AG08396 (cell line): Measurements from ENCODE around the gene MAPK12.
A peak's percentile ranks its signal among the peaks of the same experiment; 100 is the strongest.

ENCODE experiments used
- DNase-seq: peaks from one replicate; pipeline ENCODE4 v3.0.0; 2012; ENCODE audit warnings: low spot score, mixed read lengths

Gene MAPK12

DNA sequence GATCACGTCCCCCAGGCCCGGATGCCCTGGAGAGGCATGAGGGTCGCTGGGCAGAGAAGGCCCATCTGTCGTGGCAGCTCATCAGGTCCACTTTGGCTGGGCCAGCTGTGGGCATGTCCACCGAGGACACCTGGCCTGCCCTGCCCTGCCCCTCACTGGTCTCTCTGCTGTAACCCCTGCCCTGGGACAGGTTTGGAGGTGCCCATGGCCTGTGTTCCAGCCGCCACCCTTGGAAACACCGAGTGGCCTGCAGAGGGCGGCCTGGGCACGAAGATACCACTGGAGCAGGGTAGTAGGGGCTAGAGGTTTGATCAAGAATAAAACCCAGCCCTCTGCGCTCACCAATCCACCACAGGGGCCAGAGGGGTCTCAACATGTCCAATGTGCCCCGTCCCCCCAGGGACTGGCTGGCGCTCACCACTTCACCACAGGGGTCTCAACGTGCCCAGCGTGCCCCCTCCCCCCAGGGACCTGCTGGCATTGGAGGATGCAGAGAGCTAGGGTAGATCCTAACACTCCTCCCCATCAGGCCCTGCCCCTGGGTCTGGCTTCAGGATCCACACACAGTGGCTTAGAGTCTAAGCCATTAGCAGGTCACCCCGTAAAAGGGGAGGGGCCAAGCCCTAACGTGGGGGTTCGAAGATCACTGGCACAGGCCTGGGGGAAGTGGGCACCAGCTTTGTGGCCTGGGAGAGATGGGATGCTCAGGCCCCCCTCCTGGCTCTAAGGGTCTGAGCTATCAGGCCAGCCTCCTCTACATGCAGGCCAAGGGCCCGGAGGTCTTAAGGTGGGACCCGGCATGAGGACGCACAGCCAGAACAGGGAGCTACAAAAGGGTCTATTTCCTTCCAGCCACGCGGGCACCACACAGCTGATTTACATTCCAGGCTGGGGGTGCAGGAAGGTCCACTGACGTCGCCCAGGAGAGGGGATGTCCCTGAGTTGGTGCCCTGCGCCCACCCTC lies 9.1 kb downstream of the MAPK12 start:
- DNase-seq, result peak; percentile 85

- DNase-seq, result no peak
These were observed 9.9 kb downstream of the MAPK12 start for GRCh38 chr22:50251477-50252081.

DNA sequence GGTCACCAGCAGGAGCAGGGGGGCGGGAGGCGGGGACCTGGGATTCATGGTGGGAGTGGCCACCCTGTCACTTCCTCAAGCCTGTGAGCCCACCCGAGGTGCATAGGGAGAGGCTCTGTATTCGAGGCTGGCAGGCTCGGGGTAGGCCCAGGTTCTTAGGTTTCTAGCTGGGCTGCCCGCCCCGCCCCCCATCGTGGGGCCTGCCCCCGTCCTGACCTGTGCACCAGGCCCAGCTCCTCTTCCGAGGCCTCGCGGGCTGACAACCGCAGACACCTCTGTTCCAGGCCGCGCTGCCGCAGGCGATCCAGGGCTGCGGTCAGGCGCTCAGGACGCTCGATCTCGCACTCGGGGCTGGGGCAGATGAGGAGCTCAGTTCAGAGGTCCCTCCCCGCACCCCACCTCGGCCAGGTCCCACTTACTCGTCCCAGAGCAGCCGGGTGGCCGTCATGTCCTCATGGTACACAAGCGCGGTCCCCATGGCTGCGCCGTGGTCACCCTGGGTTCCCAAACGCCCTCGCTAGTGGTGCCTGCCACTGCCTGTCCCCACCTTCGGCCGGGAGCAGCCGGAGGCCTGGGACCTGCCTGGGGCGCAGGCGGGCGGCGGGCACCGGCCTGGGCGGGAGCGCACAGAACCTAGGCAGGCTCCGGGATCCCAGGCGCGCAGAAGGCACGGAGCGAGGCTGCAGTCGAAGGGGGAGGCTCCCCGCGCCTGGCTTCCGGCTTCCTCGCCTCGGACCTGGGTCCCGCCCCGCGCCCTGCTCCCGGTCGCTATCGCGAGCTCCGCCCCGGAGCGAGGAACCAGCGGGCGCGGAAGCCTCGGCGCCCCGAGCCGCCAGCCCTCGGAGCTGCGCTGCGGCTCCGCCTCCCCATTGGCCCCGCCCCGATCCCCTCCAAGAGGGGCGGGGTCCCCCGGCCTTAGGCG lies 10.7 kb downstream of the MAPK12 start, which contains the start of gene HDAC10:
TSS of gene HDAC10 (minus strand) at position 711 of the 922 bp plus-strand sequence. CDS start at position 478, 233 bp downstream.
- peak; percentile 94 for DNase-seq

DNA sequence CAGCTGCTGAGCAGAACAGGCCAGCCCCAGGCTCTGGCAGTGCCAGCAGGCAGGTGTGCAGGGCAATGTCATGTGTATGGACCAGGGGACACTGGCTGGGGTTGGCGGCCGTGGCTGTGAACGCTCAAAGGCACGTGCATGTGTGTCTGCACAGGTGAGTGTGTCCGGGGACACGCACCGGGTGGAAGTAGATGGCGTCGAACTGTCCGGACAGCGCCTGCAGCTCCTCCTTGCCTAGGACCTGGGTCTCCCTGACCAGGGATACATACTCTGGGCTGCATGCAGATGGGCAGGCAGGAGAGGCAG lies 11.3 kb downstream of the MAPK12 start:
- no peak for DNase-seq

- DNase-seq, result no peak
These were observed 11.9 kb downstream of the MAPK12 start for GRCh38 chr22:50249341-50250248.

DNA sequence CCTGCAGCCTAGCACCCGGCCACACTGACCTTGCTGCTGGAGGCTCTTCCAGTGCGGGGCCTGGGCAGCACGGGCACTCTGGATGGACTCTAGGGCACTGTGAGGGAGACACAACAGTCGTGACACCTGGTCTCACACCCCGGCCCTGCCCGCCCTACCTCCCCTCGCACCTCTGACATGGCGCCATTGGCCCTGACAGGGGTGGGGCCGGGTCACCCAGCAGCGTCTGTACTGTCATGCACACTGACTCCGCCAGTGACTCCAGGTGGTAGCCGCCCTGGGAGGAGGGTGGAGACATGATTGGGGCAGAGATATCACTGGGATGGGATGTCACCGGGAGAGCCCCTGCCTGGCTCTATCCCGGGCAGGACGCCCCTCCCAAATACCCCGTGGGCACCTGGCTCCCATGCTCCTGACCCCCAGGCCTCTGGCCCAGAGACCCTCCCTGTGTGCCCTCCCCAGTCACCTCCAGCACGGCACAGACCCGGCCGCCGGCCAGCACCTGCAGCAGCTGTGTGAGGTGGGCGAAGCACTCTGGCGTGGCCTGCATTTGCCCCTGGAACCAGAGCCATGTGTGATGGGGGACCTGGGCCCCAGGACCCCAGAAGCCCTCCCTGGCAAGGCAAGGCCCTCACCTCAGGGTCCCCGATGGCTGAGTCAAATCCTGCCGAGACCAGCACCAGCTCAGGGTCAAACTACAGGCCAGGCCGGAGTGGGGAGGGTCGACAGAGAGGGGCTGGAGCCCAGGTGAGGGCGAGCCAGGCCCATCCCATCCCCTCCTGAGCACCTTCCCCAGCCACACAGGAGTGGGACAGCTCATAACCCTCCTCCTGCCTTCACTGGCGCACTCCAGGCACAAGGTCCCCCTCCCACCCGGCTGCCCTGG lies 13.0 kb downstream of the MAPK12 start:
- no peak for DNase-seq

- peak; percentile 62 for DNase-seq
These were observed 13.7 kb downstream of the MAPK12 start for GRCh38 chr22:50247748-50248147.

- DNase-seq, result no peak
These were observed 15.0 kb downstream of the MAPK12 start for GRCh38 chr22:50246242-50247175.

DNA sequence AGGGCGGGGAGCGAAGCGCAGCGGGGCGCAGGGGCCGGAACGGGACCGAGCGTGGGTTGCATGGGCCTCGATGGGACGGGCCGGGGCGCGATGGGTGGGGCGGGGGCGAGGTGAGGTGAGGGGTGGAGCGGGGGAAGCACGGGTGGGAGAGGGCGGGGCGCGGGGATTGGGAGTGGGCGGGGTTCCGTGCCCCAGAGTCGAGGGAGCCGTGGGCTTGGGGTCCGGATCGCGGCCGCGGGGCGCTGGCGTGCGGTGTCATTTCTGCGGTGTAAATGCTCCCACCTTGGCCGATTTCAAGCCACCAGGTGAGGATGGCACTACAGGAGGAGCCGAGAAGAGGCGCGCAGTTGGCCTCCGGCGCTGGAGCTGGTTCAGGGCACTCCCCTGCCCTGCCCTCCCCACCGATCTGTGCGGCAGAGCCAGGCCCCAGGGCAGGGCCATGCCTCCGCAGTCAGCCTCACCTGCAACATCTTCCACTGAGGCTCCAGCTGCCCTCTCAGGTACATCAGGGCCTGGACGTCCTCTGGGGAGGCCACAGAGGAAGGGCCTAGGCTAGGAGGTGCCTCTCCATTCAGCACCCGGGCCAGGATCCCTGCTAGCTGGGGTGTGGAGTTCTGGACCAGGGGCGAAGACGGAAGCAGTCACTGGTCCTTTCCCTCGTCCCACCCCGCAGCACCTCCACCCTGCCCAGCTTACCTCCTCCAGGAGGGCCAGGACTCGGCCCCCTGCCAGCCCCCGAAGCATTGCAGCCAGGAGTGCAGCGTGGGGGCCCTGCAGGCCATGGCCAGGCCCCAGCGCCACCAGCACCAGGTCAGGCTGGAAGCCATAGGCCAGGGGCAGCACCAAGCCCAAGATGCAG lies 16.0 kb downstream of the MAPK12 start:
- DNase-seq, result no peak

DNA sequence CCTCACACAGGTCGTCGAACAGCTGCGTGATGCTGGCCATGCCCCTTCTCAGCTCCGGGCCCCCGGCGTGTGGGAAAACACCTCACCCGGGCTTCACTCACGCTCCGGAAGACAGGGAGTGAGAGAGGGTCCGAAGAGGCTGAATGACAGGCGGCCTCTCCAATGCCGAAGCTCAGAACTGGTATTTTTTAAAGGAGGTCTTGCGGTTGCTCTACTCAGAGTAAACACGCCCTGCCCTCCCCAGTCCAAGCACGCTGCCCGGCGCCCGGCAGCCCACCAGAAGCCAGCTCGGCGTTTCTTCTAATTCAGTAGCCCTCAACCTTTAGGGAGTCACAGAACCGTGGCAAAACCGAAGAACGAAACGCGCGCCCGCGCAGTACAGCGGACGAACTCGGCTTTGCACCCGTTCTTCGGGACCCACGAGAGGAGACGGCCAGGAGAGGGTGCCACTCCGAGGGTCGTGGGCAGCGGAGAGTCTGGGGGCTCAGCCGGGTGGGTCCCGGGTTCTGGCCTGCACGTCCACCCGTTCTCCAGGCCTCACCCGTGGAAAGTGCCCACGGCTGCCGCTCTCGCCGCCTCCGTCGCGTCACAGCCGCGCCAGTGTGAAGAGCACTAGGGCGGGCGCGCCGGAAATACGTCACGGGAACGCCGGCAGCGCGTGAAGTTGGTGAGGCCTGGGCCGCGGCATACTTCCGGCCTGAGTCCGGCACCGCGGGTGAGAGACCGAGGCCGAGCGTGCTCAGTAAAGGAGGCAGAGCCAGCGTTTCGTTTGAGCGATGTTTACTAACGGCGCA lies 16.9 kb downstream of the MAPK12 start, which contains the start of gene TUBGCP6:
TSS of gene TUBGCP6 (minus strand) at position 604 of the 794 bp plus-strand sequence. CDS start at position 40, 564 bp downstream.
- DNase-seq, result peak; percentile 96

DNA sequence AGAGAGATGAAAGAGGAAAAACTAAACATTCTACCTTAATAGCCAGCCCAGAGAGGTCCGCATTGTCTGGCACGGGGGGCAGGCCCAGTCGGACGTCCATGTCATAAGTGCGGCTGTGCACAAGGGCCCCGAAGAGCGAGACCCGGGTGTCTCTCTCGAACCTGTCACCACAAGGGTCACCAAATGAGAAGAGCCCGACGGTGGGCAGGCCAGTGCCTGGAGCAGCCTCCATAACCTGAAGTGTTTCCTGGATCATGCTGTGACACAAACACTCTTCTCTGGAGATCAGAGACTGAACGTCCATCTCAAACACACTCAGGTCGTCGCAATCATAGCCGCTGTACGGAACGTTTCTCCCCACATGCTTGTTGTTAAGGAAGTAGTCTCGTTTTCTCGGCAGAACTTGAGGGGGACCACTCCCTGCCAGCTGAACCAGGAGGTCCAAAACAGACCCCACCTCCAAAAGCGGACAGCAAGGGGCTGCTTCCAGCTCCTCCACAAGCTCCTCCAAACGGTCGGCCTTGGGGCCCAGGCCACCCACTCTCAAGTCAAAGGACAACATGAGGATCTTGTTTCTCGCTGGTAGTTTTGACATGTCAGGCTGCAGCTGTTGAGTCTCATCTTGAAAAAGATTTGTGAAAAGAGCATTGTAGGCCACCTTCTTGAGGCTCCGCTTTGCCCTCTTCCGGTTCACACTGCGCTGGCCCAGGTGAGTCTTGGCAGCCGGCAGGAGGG lies 17.6 kb downstream of the MAPK12 start:
- DNase-seq, result no peak

GRCh38 chr22:50242406-50242949 lies 19.0 kb downstream of the MAPK12 start:
- DNase-seq, result no peak

- no peak for DNase-seq
These were observed 22.7 kb downstream of the MAPK12 start for GRCh38 chr22:50238755-50239154.

DNA sequence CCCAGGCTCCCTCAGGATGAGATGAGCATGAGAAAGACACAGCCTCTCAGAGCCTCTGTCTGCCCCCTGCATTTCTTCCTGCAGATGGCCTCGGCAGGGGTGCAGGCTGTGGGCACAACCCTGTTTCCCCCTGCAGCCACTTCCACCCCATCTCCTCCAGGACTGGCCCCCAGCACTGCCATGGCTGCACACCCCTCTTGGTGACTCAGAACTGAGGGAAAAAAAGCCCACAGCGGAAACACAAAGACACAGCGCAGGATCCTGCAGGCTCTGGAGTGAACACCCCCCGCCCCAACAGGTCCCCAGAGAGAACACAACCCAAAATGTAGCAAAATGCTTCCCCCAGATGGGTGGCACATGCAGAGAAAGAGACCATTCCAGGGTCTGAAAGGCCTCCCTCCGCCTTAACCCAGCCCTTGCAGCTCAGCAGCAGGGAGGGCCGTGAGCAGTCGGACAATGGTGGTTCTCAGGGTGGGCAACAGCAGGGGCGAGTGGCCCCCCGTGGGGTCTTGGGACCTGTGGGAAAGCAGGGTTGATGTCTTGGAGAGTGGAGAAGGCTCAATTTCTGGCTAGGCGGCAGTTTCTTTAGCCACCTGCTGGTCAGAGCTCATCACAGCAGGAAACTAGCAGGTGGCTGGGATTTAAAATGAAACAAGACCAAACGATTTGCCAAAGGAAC lies 24.6 kb downstream of the MAPK12 start:
- no peak for DNase-seq

DNA sequence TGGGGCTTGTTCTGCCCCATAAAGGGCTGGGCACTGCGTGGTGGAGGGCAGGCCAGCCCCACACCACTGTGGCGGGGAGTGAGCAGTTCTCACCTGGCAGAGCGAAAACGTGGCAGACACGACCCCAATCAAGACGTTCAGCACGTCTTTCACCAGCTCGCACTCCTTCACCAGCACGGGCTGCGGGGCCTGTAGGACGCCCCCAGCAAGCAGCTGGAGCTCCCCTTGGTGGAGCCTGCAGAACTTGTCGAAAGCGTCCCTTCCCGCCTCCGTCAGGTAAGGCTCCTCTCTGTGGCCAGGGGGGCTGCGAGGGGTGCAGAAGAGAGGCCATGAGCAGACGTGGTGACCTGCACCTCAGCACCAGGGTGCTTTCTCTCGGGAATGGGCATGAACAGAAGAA lies 28.3 kb downstream of the MAPK12 start:
- DNase-seq, result no peak
